Placental epithelial cell (primary cell): Measurements from ENCODE around the gene EFCAB8. TPM values are rescaled to one million over a fixed set of nuclear protein-coding genes. Genes with fewer than 3 reads are reported as not detected.

Experiments used
- total RNA-seq: library from RNA; depleted of rRNA; stranded (reverse); fragments of >200 nt; gene quantifications from 2 replicates; pipeline ENCODE4 v1.2.3, GENCODE V29; 2012

The EFCAB8 gene
- total RNA-seq: not detected in 2 replicates

GRCh38 chr20:32858701-32859372 is at the start of gene EFCAB8:
Gene EFCAB8, plus strand, starts transcription at chr20:32858923. Its CDS starts 4,870 bp downstream, at chr20:32863793.

DNA sequence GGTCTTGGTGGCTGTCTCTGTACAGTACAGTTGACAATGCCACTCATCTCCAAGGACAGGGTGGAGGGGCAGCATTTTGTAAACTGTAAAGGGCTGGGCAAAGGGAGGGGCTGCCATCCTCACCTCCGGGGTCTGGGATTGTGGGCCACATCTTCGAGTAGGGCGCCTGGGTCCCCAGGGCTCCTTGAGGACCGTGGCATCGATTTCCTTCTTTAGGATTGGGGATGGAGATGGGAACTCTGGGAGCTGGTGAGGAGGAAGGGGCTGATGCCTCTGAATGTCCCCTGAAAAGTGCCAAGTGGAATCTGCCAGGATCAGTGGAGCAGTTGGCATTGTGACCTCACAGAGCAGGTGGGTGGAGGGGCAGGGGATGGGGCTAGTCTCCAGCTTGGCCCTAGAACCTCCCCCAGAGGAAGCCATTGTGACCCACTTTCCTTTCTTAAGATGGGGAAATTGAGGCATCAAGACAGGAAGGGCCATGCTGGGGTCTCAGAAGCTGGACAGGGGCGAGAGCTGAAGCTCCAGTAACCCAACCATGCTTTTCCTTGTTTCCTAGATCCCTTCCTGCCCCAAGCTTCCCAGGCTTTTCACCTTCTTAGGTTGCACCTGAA is 145.5 kb downstream of the EFCAB8 start, which contains the start of gene SUN5:
Gene SUN5, minus strand, starts transcription at position 293 of the 611 bp plus-strand sequence. Its CDS starts 93 bp downstream, at position 200.

DNA sequence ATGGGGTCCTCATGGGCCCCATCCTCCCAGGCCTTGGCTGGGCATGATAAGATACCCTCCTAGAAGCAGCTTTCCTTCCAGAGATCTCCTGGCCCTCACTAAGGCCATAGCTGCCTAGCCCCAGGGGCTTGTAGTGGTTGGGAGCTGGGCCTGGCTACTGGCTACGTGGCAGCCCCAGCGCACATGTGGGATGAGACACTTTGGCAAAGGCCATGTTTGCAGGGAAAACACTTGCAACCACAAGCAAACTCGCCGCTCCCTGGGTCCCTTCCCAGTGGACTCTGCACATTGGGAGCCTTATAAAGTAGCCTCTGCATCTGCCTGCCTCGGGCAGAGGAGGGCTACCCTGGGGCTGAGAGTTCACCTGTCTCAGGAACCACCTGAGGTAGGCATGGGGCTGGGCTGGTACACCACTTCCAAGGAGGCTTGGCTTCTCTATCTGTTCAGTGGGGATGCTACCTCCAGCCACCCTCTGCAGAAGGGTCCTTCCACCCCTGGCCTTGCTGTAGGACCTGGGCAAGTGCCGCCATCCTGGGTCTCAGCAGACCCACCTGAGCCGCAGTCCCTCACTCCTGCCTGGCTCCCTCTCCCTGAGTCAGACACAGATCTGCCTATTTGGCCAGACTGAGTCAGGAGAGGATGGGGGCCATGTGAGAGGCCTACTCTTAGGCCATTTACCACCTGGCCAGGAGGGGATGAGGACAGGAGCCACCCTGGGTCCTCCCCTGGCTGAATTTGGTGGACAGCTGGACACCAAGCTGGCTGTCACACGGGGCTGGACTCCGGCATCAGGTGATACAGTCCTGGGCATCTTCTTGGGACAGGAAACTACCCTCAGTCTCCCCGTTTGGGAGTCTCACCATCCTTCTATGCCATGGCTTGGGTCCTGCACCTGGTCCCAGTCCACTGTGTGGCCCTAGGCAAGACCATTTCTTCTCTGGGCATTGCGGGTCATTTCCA is 148.9 kb downstream of the EFCAB8 start, which contains the start of gene BPIFB2:
Gene BPIFB2, plus strand, starts transcription at position 329 of the 960 bp plus-strand sequence. CDS start 871 bp downstream, outside the sequence.

Other genes starting within 250 kb of the EFCAB8 start
- under 0.01 TPM in 1 of 2 replicates, not detected in the other for gene C20orf203, start 185.0 kb upstream of the EFCAB8 start, total RNA-seq
- 18.8 and 36.4 TPM in 2 replicates for gene COMMD7, start 115.5 kb upstream of the EFCAB8 start, total RNA-seq
- gene DNMT3B, start 96.5 kb upstream of the EFCAB8 start, total RNA-seq: 1.2 and 2.9 TPM in 2 replicates
- 41.2 and 85.8 TPM in 2 replicates for gene MAPRE1, start 39.0 kb upstream of the EFCAB8 start, total RNA-seq
- gene SUN5, start 145.5 kb downstream of the EFCAB8 start, total RNA-seq: not detected in 2 replicates
- gene BPIFB2, start 148.8 kb downstream of the EFCAB8 start, total RNA-seq: not detected in 2 replicates
- not detected in 2 replicates for gene BPIFB6, start 172.7 kb downstream of the EFCAB8 start, total RNA-seq
- gene BPIFB3, start 195.0 kb downstream of the EFCAB8 start, total RNA-seq: not detected in 2 replicates
- not detected in 2 replicates for gene BPIFB4, start 220.7 kb downstream of the EFCAB8 start, total RNA-seq